GM12872 (cell line): Measurements from ENCODE around the gene SLC10A7.

ENCODE experiments used
- TF ChIP-seq, protein P1 (sequence below): IDR thresholded peaks from 3 replicates; pipeline ENCODE4 v1.5.1; 2011; ENCODE audit warnings: low read depth, mild to moderate bottlenecking, low read length, moderate library complexity; ENCODE audit not compliant: insufficient read depth

The SLC10A7 gene

DNA sequence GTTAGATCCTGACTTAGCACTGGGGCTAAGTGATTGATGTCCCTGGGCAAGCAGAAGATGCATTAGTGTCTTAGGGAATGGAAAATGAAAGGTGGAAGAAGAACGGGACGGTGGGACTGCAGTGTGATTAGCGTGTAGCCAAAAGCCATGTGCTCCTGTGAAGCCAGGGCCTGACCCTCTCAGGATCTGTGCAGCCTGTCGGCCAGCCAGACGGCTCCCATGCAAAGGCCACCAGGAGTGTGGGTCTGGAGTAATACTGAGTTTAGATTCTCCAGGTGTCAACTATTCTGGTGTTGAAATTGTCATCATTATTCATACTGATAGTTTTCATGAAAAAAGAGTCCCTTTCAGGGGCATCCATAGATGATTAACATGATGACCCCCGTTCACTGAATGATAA is 275.4 kb downstream of the SLC10A7 start:
- TF ChIP-seq, protein P1, sequence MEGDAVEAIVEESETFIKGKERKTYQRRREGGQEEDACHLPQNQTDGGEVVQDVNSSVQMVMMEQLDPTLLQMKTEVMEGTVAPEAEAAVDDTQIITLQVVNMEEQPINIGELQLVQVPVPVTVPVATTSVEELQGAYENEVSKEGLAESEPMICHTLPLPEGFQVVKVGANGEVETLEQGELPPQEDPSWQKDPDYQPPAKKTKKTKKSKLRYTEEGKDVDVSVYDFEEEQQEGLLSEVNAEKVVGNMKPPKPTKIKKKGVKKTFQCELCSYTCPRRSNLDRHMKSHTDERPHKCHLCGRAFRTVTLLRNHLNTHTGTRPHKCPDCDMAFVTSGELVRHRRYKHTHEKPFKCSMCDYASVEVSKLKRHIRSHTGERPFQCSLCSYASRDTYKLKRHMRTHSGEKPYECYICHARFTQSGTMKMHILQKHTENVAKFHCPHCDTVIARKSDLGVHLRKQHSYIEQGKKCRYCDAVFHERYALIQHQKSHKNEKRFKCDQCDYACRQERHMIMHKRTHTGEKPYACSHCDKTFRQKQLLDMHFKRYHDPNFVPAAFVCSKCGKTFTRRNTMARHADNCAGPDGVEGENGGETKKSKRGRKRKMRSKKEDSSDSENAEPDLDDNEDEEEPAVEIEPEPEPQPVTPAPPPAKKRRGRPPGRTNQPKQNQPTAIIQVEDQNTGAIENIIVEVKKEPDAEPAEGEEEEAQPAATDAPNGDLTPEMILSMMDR, result no peak

DNA sequence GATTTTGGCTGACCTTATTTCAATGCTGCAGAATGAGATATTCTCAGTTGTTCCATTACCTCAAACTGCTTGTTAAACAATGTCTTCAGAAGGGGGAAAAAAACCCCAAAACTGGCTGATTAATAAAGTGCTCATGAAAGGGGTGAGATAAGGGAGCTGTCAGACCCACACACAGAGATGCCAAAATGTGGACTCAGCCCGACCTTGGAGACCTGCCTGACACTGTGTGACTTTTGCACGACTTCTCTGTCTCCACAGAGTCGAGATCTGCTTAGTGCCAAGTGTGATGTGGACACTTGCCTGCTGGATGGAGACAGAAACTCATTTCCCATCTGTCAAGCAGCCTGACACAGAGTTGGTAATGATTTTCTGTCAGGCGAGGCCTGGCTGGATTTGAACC is 275.9 kb downstream of the SLC10A7 start:
- TF ChIP-seq, protein P1, result no peak

DNA sequence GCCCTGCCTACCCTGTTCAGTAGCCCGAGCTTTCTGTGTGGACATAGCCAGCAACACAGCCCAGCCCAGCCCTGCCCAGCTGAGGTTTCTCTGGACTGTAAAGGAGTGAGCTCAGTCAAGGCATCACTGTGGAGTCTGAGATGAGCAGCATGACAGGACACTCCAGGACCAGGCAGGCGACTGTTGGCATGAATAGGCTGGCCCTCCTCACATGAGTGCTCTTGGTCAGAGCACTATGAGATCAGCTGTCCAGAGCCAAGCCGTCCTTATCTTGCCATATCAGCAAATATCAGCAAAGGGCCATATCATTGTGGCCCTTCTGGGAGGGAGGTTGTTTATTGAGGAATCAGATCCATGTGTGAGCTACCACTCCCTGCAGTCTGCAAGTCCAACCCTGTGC is 276.5 kb downstream of the SLC10A7 start:
- TF ChIP-seq, protein P1, result no peak

DNA sequence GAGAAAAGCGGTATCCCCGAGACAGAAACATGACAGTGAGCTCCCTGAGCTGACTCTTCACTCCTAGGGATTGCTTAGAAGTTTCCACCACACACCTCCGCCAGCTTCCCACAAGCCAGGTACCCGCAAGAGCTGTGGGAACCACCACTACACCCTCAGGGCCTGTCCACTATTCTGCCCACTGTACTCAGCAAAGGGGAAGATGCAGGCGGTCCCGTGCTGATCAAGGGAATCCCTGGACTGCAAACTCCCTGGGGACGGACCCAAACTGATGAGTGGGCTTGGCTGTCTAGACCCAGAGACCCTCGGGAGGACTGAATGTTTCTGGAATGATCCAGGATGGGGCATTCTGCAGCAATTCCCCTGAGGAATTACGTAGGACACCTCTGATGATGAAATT is 277.2 kb downstream of the SLC10A7 start:
- TF ChIP-seq, protein P1, result no peak

DNA sequence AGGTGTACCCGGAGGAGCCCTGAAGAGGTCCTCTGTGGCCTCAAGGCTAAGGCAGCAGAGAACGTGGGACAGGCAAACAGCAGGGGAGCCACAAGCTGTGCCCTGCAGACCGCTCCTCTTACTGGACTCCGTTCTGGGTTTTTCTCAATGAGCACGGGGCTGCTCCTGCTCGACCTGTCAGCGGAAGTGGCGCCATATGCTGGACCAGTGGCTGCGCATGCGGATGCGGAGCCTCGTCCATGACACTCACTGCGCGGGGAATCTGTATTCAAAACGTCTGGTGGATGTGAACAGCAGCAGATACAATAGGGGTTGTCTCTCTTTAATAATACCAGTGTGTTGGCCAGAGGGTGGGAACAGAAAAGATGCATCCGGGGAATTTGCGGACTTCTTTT is 277.9 kb downstream of the SLC10A7 start:
- TF ChIP-seq, protein P1, result no peak

DNA sequence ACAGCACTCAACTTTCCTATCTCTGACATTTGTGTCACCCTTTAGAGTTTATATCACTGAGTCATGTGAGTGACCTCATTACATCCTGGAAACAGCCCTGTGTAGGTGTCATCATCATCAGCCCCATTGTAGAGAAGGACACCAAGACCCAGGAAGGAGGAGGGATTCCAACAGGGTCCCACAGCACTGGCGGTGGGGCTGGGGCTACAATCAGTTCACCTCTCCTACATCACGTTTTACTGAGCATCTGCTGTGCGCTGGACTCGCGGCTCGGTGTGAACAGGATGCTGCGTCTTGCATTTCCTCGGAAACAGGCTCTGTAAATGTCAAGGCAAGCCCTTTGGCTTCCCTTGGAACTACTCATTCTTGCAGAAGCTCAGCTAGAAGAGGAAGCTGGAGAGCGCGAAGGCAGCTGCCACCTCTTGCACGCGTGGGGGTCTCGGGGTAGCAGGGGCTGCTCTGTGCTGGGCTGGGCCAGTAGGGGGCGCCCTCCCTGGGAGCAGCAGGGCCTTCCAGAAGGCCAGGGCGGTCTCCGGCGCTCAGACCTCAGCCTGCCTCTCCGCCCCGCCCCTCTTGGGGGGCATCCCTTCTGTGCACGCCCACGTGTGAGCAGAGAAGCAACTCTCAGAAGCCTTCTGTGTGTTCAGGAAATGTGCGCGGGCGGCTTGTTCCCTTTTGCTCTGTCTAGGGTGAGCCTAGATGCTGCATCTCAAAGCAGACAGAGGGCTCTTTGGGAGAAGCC is 278.4 kb downstream of the SLC10A7 start:
- TF ChIP-seq, protein P1, result peak; percentile 84

DNA sequence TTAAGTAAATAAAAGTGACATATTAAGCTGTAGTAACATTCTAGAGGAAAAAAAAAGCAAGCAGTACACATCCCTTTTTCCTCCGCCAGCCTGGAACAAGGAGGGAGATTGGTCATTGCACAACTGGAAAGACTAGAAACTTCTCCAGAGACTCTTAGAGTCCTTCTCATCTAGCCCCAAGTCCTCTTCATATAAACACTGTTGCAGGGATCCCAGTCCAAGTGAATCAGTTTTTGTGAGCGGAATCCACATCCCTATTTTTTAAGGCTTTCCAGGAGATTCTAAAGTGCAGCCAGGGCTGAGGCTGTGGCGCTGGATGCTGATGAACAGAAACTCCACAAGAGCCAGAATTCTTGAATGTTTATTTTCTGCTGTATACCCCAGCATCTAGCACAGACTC is 283.6 kb downstream of the SLC10A7 start:
- TF ChIP-seq, protein P1, result no peak
